Stimulated activated CD8-positive, alpha-beta memory T cell treated with anti-CD3 and anti-CD28 coated beads, Interleukin-12 subunit alpha, Interleukin-12 subunit beta, amount 100 ng/mL, for 4 hours (primary cell): Measurements from ENCODE around the gene CLPTM1L.

Experiments
- DNase-seq: peaks from one replicate; pipeline ENCODE4 v3.0.0-alpha.2; 2020; ENCODE audit warnings: low read depth

Gene CLPTM1L

DNA sequence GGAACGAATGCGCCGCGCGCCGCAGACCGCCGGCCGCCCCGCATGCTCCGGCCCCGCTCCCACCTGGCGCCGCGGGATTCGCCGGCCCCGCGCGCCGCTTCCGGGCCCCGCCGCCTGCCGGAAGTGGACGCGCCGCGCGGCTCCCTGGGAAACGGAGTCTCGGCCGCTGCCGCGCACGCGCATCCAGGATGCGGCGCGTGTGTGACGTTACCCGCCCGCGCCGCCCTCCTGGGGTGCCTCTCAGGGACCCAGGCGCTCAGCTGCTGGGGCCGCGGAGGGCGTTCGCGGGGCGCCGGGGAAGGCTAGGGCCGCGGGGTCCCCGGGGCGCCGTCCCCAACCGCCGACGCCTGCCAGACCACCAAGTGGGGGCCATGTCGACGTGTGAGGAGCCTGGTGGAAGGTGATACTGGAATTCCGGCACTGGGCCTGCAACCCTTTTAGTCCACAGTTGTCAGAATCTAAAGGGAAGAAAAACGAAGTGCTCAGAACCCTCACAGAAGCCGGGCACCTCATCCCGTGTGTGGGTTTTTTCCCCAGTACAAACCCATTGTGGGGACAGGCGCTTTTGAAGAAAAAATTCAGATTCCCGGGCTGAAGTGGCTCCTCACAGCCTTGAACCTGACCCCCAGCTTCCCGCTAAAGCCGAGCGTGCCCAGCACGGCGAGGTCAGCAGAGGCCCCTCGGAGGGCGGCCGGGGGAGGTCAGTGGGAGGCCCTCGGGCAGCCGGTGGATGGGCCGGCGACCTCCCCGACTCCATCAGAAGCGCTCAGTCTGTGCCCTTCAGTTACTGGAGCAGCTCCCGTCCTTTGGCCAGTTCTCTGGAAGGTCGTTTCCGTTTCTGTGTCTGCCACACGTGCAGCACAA is at the start of gene CLPTM1L:
CLPTM1L (minus strand) TSS at position 125 of the 864 bp plus-strand sequence. CDS start 258 bp downstream, outside the sequence.
- DNase-seq = peak; percentile 84

DNA sequence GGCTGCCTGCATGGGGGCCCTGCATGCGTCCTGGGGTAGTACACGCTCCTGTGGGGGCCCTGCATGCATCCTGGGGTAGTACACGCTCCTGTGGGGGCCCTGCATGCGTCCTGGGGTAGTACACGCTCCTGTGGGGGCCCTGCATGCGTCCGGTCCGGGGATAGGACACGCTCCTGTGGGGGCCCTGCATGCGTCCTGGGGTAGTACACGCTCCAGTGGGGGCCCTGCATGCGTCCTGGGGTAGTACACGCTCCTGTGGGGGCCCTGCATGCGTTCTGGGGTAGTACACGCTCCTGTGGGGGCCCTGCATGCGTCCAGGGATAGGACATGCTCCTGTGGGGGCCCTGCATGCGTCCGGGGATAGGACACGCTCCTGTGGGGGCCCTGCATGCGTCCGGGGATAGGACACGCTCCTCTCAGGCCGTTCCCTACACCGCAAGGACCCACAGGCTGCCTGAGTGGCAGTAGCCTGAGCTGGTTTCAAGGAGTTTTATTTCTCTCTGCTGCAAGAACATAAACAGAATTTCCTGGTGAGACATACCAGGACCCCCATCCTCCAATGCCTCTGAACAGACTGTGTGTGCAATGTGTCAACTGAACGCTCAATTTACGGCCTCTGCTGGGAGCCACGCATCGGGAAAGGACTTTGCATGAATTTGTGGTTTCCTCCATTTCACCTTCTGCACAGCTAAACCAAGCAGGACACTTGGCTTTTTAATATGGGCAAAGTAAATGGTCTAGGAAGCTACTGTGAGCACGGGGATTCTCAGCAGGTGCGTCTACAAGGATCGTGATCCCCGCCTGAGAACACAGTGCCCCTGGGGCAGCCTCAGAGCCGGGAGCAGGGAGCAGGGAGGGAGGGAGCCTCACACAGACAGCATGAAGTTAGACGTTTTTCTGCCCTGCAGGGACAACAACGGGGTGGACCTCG is 48.9 kb upstream of the CLPTM1L start:
- no peak for DNase-seq

- no peak for DNase-seq
Observed at GRCh38 chr5:1392801-1393565, 48.1 kb upstream of the CLPTM1L start.

- no peak for DNase-seq
Observed at GRCh38 chr5:1392261-1392660, 47.4 kb upstream of the CLPTM1L start.

DNA sequence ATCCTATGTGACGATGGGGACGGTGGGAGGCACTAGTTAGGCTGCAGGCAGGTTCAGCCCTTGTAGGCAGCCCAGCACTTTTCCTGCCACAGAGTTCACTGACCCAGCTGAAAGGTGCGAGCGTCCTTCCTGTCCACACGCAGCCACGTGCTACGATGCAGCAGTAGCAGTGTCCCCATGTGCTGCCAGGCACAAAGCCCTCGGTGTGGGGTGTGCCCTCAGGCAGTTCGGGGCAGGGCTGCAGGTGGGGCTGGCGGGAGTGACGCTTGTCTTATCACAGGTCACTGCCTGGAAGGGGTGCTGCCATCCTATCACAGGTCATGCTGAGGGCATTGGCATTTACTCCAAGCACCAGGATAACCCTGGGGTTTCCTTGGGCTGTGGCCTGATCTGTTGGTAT is 46.8 kb upstream of the CLPTM1L start:
- no peak for DNase-seq

GRCh38 chr5:1390861-1391600 is 46.1 kb upstream of the CLPTM1L start:
- no peak for DNase-seq

GRCh38 chr5:1390333-1390732 is 45.4 kb upstream of the CLPTM1L start:
- DNase-seq = no peak

- no peak for DNase-seq
Observed at GRCh38 chr5:1388383-1388967, 43.6 kb upstream of the CLPTM1L start.

GRCh38 chr5:1387876-1388275 is 43.0 kb upstream of the CLPTM1L start:
- DNase-seq = no peak

GRCh38 chr5:1387059-1387755 is 42.3 kb upstream of the CLPTM1L start:
- DNase-seq = no peak

DNA sequence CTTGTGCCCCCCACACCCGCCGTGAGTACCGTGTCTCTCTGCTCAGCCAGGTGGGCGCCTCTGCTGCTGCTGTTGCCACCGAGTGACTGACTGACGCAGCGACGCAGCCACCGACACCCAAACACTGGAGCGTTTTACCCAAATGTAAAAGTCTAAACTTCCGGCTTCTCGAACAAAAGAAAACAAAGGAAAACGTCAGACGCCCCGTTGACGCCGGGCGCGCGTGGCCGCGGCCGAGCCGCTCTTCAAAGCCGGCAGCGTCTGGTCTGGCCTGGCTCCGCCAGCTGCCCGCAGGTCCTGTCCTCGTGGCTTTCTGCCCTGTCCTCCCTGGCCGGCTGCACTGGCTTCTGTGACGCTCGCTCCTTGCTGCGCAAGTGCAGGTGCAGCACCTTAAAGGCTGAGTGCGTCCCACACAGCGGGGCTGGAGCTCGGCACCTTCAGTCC is 41.4 kb upstream of the CLPTM1L start:
- peak; percentile 60 for DNase-seq

DNA sequence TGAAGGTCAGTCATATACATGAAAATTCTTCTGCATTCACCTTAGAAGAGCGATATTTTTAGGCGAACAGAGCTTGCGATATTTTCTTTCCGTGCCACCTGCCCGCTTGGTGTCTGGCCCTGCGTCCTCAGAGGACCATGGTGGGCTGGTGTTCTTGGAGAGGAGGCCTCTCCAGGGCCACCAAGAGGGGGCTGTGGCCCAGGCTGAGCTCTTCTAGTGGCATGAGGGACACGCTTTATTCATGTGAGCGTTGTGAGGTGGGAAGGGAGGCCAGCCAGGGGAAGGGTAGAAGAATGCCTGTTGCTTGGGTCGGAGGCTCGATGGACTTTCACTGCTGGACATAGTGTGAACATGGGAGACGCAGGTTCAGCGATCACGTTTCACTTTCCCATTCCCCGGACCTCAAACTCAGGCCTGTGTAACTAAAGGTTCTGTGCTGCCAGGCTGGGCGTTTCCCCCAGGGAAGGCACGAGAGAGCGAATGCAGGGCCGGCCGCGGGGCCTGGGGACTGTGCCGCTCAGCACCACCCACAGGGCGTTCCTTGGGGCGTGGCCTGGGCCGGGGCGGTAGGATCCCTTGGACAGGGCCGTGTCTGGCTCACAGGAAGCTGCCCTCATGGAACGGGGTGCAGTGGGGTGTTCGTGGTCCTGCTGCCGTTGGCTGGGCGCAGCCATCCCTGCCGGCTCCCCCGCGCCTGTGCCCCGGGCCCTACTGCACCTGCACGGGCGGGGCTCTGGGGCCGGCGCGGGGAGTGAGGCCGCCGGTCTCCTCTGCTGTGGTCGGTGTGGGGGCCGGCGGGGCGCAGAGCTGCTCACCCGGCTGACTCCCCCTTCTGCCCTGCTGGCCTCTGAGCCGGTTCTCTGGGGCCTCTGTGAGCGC is 40.7 kb upstream of the CLPTM1L start:
- peak; percentile 72 for DNase-seq

GRCh38 chr5:1384521-1384920 is 39.6 kb upstream of the CLPTM1L start:
- no peak for DNase-seq

- no peak for DNase-seq
Observed at GRCh38 chr5:1383886-1384401, 39.0 kb upstream of the CLPTM1L start.

DNA sequence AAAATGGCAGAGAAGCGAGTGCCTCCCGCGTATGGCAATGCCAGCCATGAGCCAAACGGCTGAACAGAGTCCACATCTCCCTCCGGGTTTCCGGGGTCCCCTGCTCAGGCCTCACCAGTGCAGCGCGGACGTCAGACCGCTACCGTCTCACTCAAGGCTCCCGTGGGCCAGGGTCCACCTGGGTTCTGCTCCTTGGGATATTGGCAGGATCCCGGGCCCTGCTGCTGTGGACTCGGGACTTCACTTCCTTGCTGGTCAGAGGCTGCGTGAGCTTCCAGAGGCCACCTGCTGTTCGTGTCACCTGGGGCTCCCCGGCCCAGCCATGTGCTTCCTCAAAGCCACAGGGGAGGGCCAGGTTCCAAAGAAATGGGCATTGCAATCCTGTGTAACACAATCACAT is 38.4 kb upstream of the CLPTM1L start:
- no peak for DNase-seq

DNA sequence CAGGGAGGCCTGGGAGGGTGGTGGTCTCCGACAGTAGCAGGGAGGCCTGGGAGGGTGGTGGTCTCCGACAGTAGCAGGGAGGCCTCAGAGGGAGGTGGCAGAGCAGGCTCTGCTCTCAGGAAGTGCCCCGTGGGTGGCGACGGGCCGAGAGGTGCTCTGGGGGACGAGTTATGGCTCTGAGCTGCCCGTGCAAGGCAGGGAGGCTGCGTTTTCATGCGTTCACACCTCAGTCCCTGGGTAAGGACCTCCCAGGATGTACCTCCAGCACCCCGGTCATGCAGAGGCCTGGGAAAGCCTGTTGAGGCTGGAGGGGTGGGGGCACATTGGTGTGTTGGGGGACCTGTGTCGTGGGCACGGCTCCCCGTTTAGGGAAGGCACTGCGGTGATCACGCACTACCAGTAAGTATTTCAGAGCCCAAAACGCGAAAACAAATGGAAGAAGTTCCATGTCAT is 37.4 kb upstream of the CLPTM1L start:
- DNase-seq = no peak

DNA sequence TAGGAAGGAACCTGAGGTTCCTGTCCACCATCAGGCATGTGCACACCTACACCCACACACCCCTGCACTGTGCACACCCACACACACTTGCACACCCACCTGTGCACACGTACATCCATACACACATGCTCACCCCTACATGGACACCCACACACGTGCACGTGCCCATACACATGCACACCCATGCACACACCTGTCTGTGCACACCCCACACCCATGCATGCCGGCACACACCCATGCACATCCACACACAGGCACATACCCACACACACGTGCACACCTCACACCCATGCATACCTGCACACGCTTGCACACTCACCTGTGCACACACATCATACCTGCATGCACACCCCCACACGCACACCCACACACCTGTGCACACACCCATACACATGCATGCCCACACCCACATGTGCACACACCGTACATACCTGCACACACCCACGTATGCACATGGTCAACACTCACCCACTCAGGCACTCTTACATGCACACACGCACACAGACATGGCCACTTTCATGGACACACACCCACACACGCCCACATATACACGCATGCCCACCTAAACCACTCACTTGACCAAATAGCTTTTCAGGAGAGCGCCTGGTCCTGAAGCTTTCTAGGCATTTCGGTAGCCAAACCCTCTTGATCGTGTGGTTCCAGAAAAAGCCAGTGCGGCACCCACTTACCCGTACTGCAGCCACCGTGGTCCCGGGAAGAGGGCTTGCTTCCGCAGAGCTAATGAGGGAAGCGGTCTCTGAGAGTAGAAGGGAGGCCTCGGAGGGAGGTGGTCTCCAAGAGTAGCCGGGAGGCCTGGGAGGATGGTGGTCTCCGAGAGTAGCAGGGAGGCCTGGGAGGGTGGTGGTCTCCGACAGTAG is 36.7 kb upstream of the CLPTM1L start:
- no peak for DNase-seq

GRCh38 chr5:1380910-1381309 is 36.0 kb upstream of the CLPTM1L start:
- no peak for DNase-seq
